GM15510 (cell line): Measurements from ENCODE around the gene PREX1.

ENCODE experiments used
- POLR2A ChIP-seq: IDR thresholded peaks from 3 replicates; pipeline ENCODE4 v1.6.1; 2011; ENCODE audit warnings: borderline replicate concordance; ENCODE audit not compliant: insufficient read length; ENCODE audit errors: extremely low read depth

PREX1 gene

DNA sequence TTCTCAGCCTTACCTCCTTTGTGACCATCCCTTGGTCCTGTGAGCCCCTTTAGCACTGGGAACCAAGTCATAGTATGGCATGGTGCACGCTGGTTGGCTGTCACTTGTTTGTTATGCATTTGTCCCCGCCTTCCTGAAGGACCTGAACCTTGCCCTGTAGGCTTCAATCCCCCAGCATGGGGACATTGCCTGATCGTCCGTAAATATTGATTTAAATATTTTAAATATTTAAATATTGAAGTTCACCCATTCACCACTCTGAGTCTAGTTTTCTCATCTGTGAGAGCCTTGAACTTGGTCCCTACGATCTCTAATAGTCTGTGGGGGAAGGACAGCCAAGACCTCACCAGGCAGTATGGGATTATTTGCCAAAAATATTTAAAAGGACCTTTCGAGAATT, 23.8 kb upstream of the PREX1 start:
- TF ChIP-seq POLR2A, result no peak

DNA sequence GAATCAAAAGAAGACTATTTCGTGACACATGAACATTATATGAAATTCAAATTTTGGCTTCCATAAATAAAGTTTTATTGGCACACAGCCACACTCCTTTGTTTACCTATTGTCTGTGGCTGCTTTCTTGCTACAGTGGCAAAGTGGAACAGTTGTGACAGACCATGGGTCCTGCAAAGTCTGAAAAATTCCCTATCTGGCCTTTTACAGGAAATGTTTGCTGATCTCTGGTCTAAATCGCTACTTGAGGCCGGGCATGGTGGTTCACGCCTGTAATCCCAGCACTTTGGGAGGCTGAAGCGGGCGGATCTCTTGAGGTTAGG, 23.1 kb upstream of the PREX1 start:
- TF ChIP-seq POLR2A, result no peak

- TF ChIP-seq POLR2A, result no peak
These were observed 22.6 kb upstream of the PREX1 start for GRCh38 chr20:48850257-48850976.

DNA sequence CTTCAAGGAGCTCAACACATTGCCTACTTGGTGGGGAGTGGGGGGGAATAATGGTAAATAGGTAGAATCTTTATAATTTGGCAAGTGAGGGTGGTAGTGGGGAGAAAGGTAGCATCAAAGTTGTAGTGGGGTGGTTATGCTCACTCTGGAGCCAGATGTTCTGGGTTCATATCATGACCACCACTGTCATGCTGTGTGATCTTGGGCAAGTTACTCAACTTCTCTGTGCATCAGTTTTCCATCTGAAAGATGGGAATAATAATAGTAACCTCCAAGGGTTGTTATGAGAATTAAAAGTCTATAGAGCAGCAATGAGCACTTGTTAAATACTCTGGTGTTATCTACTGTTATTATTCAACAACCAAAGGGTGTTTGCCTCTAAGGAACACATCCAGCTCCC, 22.0 kb upstream of the PREX1 start:
- TF ChIP-seq POLR2A, result no peak

- no peak for TF ChIP-seq POLR2A
These were observed 21.5 kb upstream of the PREX1 start for GRCh38 chr20:48849299-48849698.

DNA sequence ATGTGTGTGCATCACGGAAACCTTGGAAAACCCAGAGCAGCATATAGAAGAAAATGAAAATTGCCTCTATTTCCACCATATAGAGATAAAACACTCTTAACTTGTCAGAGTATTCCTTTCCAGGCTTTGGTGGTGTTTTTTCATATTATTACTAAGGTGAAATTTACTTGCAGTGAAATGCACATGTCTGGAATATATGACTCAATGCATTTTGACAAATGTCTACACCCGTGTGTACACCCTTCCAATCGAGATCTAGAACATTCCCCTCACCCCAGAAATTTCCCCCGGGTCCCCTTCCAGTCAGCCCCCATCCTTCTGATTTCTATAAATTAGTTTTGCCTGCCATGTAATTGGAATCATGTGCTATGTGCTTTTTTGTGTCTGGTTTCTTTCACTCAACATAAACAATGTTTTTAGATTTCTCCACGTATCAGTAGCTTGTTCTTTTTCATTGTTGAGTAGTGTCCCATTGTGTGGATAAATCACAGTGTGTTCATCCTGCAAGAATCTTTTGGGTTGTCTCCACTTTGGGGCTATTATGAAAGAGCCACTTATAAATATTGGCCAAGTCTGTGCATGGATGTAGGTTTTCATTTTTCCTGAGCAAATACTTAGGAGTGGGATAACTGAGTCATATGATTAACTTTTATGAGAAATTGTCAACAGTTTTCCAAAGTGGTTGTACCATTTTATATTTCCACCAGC, 19.9 kb upstream of the PREX1 start:
- TF ChIP-seq POLR2A, result no peak

- peak; percentile 39 for TF ChIP-seq POLR2A
These were observed 19.0 kb upstream of the PREX1 start for GRCh38 chr20:48846516-48847492.

DNA sequence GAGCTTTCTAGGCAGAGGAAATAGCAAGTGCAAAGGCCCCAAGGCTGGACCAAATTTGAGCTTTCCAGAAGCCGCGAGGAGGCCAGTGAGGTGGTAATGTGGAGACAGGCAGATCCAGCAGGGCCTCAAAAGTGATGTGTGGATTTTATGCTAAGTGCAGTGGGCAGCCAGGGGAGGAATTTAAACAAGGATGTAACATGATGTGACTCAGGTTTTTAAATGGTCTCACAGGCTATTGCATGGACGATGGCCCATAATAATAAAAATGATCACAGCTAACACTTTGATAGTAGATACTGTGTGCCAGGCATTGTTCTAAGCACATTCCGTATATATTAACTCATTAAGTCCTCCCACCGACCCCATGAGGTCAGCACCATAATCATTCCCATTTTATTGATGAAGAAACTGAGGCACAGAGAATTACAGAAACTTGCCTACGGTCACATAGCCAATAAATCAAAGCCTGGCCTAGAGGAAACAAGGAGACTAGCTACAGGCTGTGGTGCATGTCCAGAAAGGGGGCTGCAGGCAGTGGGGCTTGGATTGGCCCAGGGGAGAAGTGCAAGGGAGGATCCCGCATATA, 18.0 kb upstream of the PREX1 start:
- TF ChIP-seq POLR2A, result no peak

GRCh38 chr20:48844996-48845395, 17.2 kb upstream of the PREX1 start:
- TF ChIP-seq POLR2A, result no peak

GRCh38 chr20:48843057-48843806, 15.4 kb upstream of the PREX1 start:
- TF ChIP-seq POLR2A, result no peak

GRCh38 chr20:48841875-48842529, 14.2 kb upstream of the PREX1 start:
- no peak for TF ChIP-seq POLR2A

GRCh38 chr20:48841196-48841874, 13.5 kb upstream of the PREX1 start:
- no peak for TF ChIP-seq POLR2A

DNA sequence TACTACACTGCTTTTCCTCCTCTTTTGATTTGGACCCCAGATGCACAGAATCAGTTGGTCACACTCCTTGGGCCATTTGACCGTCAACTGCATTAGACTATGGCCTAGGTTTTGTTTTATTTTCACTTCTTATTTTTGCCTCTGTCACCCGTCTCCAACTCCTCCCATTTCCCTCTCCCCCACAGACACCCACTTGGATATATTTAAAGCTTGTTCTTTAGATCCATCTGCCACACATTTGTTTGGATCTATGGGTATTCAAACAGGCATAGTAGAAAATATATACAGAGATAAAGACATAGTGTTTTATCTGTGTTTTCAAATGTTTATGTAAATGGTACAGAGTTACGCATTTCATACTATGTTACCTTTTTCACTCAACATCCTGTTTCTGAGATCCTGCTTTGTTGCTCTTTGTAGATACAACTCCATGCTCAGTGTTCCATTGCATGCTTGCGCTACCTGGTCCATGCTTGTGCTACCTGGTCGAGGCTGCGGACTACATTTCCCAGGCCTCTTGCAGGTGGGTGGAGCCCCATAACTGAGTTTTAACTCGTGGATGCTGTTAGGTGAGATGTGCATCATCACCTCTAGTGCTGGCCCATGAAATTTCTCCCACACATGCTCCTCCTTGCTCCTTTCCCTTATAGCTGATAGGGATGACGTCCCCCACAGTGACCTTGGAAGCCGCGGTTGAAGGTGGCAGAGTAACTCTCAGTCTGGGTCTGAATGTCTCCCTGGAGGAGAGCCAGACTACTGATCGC, 11.5 kb upstream of the PREX1 start:
- no peak for TF ChIP-seq POLR2A

DNA sequence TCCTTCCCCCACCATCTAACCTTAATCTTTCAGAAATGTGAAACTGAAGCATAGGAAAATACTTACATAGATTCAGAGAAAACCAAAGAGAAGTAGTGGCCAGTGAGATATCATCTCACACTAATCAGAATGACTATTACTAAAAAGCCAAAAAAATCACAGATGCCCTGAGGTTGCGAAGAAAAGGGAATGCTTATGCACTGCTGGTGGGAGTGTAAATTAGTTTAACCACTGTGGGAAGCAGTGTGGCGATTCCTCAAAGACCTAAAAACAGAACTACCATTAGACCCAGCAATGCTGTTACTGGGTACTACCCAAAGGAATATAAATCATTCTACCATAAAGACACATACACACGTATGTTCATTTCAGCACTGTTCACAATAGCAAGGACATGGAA, 9.2 kb upstream of the PREX1 start:
- TF ChIP-seq POLR2A, result no peak
